ENCODE data around the gene DHRS3.
"Not testable (repeated sequence)": the region's sequence is repeated elsewhere in the genome, so short reads cannot be mapped to it uniquely, and the experiment has no call there.

Gene DHRS3

GRCh38 chr1:12525311-12526181, 92.5 kb downstream of the DHRS3 start:
- H3K4me3 ChIP-seq (ENCODE audit: low read length) = no peak overlapping the region
- H3K4me1 ChIP-seq (ENCODE audit: insufficient read depth, low read length) = no peaks in the 10 kb centered on the region
- H3K27me3 ChIP-seq (ENCODE audit: insufficient read depth, low read length) = no peaks in the 10 kb centered on the region
- no peaks in the 10 kb centered on the region for H3K9me3 ChIP-seq (ENCODE audit: insufficient read depth, low read depth, low read length)
- H3K9ac ChIP-seq (ENCODE audit: low read depth, low read length) = no peak overlapping the region
- no peak overlapping the region for H3K27ac ChIP-seq (ENCODE audit: low read length)
- no peaks in the 10 kb centered on the region for H3K36me3 ChIP-seq (ENCODE audit: insufficient read depth, low read depth, low read length)

- H3K27ac ChIP-seq (ENCODE audit: low read length) = no peak overlapping the region
- no peaks in the 10 kb centered on the region; the same call in 1 of the 2 replicates for H3K27me3 ChIP-seq (ENCODE audit: insufficient read depth, low read length)
Observed at GRCh38 chr1:12524266-12524665, 93.7 kb downstream of the DHRS3 start.

GRCh38 chr1:12522780-12523179, 95.2 kb downstream of the DHRS3 start:
- not testable (repeated sequence) for H3K27ac ChIP-seq (ENCODE audit: low read length); H3K9ac ChIP-seq (ENCODE audit: low read depth, low read length); H3K9me3 ChIP-seq (ENCODE audit: insufficient read depth, low read depth, low read length)

More at GRCh38 chr1:12524266-12524665, 93.7 kb downstream of the DHRS3 start:
- Histone ChIP-seq H3K9ac (ENCODE audit: low read depth, low read length) (no peak overlapping the region), H3K4me1 (ENCODE audit: insufficient read depth, low read length) (no peaks in the 10 kb centered on the region), H3K36me3 (ENCODE audit: insufficient read depth, low read depth, low read length) (no peaks in the 10 kb centered on the region), H3K9me3 (ENCODE audit: insufficient read depth, low read depth, low read length) (no peaks in the 10 kb centered on the region), H3K4me3 (ENCODE audit: low read length) (no peak overlapping the region)

GRCh38 chr1:12521096-12521495, 96.9 kb downstream of the DHRS3 start:
- no peaks in the 10 kb centered on the region for H3K36me3 ChIP-seq (ENCODE audit: insufficient read depth, low read depth, low read length)
- H3K9ac ChIP-seq (ENCODE audit: low read depth, low read length) = no peak overlapping the region
- H3K4me1 ChIP-seq (ENCODE audit: insufficient read depth, low read length) = no peaks in the 10 kb centered on the region
- H3K9me3 ChIP-seq (ENCODE audit: insufficient read depth, low read depth, low read length) = no peaks in the 10 kb centered on the region
- no peak overlapping the region for H3K4me3 ChIP-seq (ENCODE audit: low read length)
- H3K27me3 ChIP-seq (ENCODE audit: insufficient read depth, low read length) = no peaks in the 10 kb centered on the region; the same call in 1 of the 2 replicates
- no peak overlapping the region for H3K27ac ChIP-seq (ENCODE audit: low read length)

More at GRCh38 chr1:12522780-12523179, 95.2 kb downstream of the DHRS3 start:
- not testable (repeated sequence) for H3K36me3 ChIP-seq (ENCODE audit: insufficient read depth, low read depth, low read length); H3K4me1 ChIP-seq (ENCODE audit: insufficient read depth, low read length); H3K4me3 ChIP-seq (ENCODE audit: low read length); H3K27me3 ChIP-seq (ENCODE audit: insufficient read depth, low read length)

GRCh38 chr1:12519693-12520364, 98.2 kb downstream of the DHRS3 start:
- Histone ChIP-seq H3K27me3 (ENCODE audit: insufficient read depth, low read length) (no peaks in the 10 kb centered on the region; the same call in 1 of the 2 replicates), H3K4me3 (ENCODE audit: low read length) (no peak overlapping the region), H3K4me1 (ENCODE audit: insufficient read depth, low read length) (no peaks in the 10 kb centered on the region), H3K27ac (ENCODE audit: low read length) (no peak overlapping the region), H3K36me3 (ENCODE audit: insufficient read depth, low read depth, low read length) (no peaks in the 10 kb centered on the region), H3K9me3 (ENCODE audit: insufficient read depth, low read depth, low read length) (no peaks in the 10 kb centered on the region), H3K9ac (ENCODE audit: low read depth, low read length) (no peak overlapping the region)

GRCh38 chr1:12518931-12519692, 98.9 kb downstream of the DHRS3 start:
- H3K27ac ChIP-seq (ENCODE audit: low read length) = no peak overlapping the region
- H3K36me3 ChIP-seq (ENCODE audit: insufficient read depth, low read depth, low read length) = no peaks in the 10 kb centered on the region
- H3K4me3 ChIP-seq (ENCODE audit: low read length) = no peak overlapping the region
- H3K4me1 ChIP-seq (ENCODE audit: insufficient read depth, low read length) = no peaks in the 10 kb centered on the region
- no peaks in the 10 kb centered on the region for H3K9me3 ChIP-seq (ENCODE audit: insufficient read depth, low read depth, low read length)
- no peaks in the 10 kb centered on the region; the same call in 1 of the 2 replicates for H3K27me3 ChIP-seq (ENCODE audit: insufficient read depth, low read length)
- H3K9ac ChIP-seq (ENCODE audit: low read depth, low read length) = no peak overlapping the region
